Chondrocyte (in vitro differentiated cells): ENCODE measurements around the gene ZNF697. TPM values are rescaled to one million over a fixed set of nuclear protein-coding genes. Genes with fewer than 3 reads are reported as not detected.

ENCODE experiments used
- DNase-seq: peaks from one replicate; pipeline ENCODE4 v3.0.0; 2021; ENCODE audit warnings: mixed read lengths, low spot score
- H3K27ac Mint-ChIP-seq: one replicate; pipeline ENCODE4 v1.8.0; 2021; ENCODE audit warnings: mild to moderate bottlenecking, moderate library complexity, mixed read lengths; ENCODE audit not compliant: unreplicated experiment
- H3K27me3 Mint-ChIP-seq: 2 replicates; pipeline ENCODE4 v1.8.0; 2021; ENCODE audit warnings: low read depth, mixed read lengths
- H3K36me3 Mint-ChIP-seq: 2 replicates; pipeline ENCODE4 v1.8.0; 2021; ENCODE audit warnings: low read depth, mixed read lengths
- H3K4me1 Mint-ChIP-seq: 2 replicates; pipeline ENCODE4 v1.8.0; 2021; ENCODE audit warnings: low read depth, mild to moderate bottlenecking, mixed read lengths
- H3K4me3 Mint-ChIP-seq: one replicate; pipeline ENCODE4 v1.8.0; 2021; ENCODE audit warnings: mild to moderate bottlenecking, moderate library complexity, mixed read lengths; ENCODE audit not compliant: unreplicated experiment
- H3K9me3 Mint-ChIP-seq: 2 replicates; pipeline ENCODE4 v1.8.0; 2021; ENCODE audit warnings: low read depth, mixed read lengths
- total RNA-seq: library from RNA; stranded (reverse); gene quantifications from 3 replicates; pipeline ENCODE4 v1.2.1, GENCODE V29; 2021
- TF ChIP-seq, protein P1 (sequence below): fragments of 200-600 bp; sonication (generic); IDR thresholded peaks from 2 replicates; pipeline ENCODE4 v1.5.0; 2021; ENCODE audit warnings: antibody characterized with exemption, mild to moderate bottlenecking, moderate library complexity

Gene ZNF697
- total RNA-seq, 1 donor from 2014 or later: 13.6 TPM

DNA sequence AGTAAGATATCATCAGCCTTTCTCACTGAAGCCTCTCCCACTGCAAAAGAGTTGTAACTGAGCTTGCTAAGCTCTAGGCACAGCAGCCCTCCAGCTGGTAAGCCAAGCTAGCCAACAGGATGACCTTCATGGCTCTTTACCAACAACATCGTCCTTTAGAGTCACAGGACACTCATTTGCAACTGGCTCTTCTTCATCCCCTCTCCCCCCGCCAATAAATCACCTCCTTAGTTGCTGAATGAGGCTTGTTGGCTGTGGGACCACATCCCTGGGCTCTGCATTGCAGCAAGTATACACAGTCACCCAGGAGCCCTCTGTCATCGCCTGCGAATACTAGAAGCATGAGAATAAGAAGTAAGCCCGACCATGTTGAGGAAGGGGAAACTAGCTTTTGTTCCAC, 16.0 kb upstream of the ZNF697 start:
- TF ChIP-seq, protein P1, sequence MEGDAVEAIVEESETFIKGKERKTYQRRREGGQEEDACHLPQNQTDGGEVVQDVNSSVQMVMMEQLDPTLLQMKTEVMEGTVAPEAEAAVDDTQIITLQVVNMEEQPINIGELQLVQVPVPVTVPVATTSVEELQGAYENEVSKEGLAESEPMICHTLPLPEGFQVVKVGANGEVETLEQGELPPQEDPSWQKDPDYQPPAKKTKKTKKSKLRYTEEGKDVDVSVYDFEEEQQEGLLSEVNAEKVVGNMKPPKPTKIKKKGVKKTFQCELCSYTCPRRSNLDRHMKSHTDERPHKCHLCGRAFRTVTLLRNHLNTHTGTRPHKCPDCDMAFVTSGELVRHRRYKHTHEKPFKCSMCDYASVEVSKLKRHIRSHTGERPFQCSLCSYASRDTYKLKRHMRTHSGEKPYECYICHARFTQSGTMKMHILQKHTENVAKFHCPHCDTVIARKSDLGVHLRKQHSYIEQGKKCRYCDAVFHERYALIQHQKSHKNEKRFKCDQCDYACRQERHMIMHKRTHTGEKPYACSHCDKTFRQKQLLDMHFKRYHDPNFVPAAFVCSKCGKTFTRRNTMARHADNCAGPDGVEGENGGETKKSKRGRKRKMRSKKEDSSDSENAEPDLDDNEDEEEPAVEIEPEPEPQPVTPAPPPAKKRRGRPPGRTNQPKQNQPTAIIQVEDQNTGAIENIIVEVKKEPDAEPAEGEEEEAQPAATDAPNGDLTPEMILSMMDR: no peak
- peaks cover 11% of the 10 kb centered on the region for H3K4me1 Mint-ChIP-seq
- H3K36me3 Mint-ChIP-seq: no peaks in the 10 kb centered on the region
- H3K9me3 Mint-ChIP-seq: no peaks in the 10 kb centered on the region
- H3K27ac Mint-ChIP-seq: no peak overlapping the region
- no peak for DNase-seq
- H3K27me3 Mint-ChIP-seq: peaks cover 6% of the 10 kb centered on the region
- no peak overlapping the region for H3K4me3 Mint-ChIP-seq

DNA sequence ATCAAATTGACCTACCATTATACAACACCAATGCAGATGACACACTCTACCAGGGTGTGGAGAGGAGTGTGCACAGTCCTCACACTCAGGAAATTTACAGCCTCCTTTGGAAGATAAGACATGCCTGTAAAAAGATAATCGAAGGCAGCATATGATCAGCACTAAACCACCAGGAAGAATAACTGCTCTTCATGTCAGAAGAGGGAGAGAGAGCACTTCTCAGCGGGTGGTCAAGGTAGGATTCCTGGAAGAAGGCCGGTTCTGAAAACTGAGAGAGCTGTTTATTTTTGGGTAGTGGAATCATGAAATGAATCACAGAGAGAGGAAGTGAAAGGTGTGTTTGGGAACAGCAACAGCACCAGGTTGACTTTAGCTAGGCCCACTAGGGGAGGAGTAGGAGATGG, 14.0 kb upstream of the ZNF697 start:
- Mint-ChIP-seq H3K9me3 (no peaks in the 10 kb centered on the region), H3K4me1 (peaks cover 11% of the 10 kb centered on the region), H3K27me3 (peaks cover 6% of the 10 kb centered on the region), H3K36me3 (no peaks in the 10 kb centered on the region), H3K4me3 (no peak overlapping the region), H3K27ac (no peak overlapping the region)
- no peak for DNase-seq
- TF ChIP-seq, protein P1: no peak

DNA sequence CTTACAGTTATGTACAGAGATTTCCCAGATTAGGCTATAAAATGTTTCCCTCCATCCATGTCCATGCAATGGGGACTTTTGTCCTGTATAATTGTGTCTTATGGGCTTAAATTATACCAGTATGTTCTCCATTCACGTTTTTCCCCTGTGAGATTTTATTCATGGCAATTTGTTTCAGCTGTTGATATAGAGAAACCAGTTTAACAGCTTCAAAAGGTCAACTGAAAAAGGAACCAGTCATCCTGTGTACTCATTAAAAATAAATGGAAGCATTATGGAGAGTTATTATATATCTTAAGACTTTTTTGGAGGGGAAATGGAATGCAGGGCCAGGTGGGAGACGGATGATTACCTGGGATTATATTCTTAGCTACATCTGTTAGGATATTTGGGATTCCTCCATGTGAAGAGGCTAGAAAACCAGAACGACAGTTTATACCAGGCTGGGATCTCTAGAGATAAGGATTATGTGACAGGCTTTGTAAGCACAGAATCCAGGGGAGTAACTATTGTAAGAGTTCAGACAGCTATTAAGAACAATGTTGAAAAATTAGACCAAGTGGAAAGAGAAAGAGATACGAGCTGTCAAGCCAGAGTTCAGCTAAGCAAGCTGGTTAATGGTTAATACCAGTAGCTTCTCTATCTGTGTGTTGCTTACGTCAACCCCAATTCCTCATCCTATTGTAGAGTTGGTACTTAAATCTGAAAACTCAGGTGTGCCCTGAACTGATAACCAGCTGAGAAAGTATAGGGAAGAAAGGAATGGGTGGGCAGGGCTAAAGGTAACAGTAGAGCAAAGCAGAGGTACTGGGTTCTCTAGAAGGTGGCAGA, 12.4 kb upstream of the ZNF697 start:
- peaks cover under 1% of the 10 kb centered on the region for H3K27me3 Mint-ChIP-seq
- DNase-seq: no peak
- H3K9me3 Mint-ChIP-seq: no peaks in the 10 kb centered on the region
- TF ChIP-seq, protein P1: no peak
- no peak overlapping the region for H3K4me3 Mint-ChIP-seq
- no peaks in the 10 kb centered on the region for H3K36me3 Mint-ChIP-seq
- no peak overlapping the region for H3K27ac Mint-ChIP-seq
- peaks cover 11% of the 10 kb centered on the region for H3K4me1 Mint-ChIP-seq

DNA sequence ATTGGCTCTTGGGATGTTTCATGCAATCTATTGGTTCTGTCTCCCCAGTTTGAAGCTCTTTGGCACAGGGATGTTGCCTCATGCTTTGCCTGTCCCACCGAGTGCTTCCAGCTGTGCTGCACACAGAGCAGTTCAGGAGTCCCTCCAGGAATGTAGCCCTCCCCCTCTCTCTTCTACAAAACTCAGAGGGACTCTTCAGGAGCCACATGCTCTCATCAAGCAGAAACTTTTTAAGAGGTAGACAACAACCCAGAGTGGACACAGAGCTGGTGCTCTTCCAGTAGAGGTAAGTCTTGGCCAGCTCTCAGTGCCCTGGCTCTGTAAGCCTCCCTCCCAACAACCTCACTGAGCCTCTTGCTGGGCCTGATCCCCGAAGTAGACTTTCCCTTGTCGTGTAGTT, 11.6 kb upstream of the ZNF697 start:
- Mint-ChIP-seq H3K27me3 (no peaks in the 10 kb centered on the region), H3K4me1 (peaks cover 19% of the 10 kb centered on the region), H3K4me3 (no peak overlapping the region), H3K27ac (no peak overlapping the region), H3K9me3 (no peaks in the 10 kb centered on the region), H3K36me3 (no peaks in the 10 kb centered on the region)
- TF ChIP-seq, protein P1: no peak
- DNase-seq: no peak

DNA sequence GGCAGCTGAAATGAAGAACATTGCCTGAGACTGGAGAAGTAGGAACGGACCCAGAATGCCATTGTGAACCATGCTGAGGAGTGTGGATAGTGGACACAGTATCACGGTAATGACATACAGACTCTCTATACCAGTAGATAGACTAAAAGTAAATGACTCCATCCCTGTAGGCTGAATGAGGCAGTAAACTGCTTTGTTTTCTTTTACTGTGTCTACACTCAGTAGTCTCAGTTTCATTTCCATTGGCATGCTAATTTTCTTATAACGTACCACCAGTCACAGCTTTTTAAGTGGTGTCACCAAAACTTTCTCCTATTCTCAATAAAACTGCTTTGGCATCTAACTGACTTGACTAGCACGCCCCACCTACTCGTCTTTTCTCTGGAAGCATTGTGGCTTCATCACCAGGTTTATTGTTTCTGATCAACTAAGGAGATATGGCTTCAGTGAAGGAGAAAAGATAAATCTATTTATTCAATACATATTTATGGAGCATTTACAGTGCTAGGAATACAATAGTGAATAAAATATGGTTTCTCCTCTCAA, 8.4 kb upstream of the ZNF697 start:
- H3K9me3 Mint-ChIP-seq: no peaks in the 10 kb centered on the region
- DNase-seq: no peak
- H3K36me3 Mint-ChIP-seq: no peaks in the 10 kb centered on the region
- H3K27ac Mint-ChIP-seq: no peak overlapping the region
- TF ChIP-seq, protein P1: no peak
- H3K27me3 Mint-ChIP-seq: no peaks in the 10 kb centered on the region
- no peak overlapping the region for H3K4me3 Mint-ChIP-seq
- peaks cover 37% of the 10 kb centered on the region for H3K4me1 Mint-ChIP-seq
